ENCODE measurements around the gene BABAM2. TPM values are rescaled to one million over a fixed set of nuclear protein-coding genes. Genes with fewer than 3 reads are reported as not detected.

Gene BABAM2
- total and polyA plus RNA-seq, 2 experiments from 2014 or later, result 31.8 to 83.3 TPM

- no peak for TF ChIP-seq CTCF (IDR thresholded peaks at IDR 0.05; ENCODE audit: low read depth, low read length)
- no peak for DNase-seq (ENCODE audit: low read depth in 1 of 2, low spot score in 1 of 2)
- no peaks in the 10 kb centered on the region for H3K36me3 ChIP-seq
- H3K9me3 ChIP-seq (ENCODE audit: low read depth), result no peaks in the 10 kb centered on the region
- H3K4me1 ChIP-seq (ENCODE audit: low read depth), result no peaks in the 10 kb centered on the region
- no peak overlapping the region for H3K4me3 ChIP-seq
- H3K27ac ChIP-seq, result no peak overlapping the region
- no peaks in the 10 kb centered on the region for H3K27me3 ChIP-seq
Observed at GRCh38 chr2:28318462-28319117, 428.1 kb downstream of the BABAM2 start.

GRCh38 chr2:28319118-28320008 lies 428.8 kb downstream of the BABAM2 start:
- Histone ChIP-seq H3K27ac (no peak overlapping the region), H3K36me3 (no peaks in the 10 kb centered on the region), H3K4me3 (no peak overlapping the region), H3K4me1 (ENCODE audit: low read depth) (no peaks in the 10 kb centered on the region), H3K27me3 (no peaks in the 10 kb centered on the region), H3K9me3 (ENCODE audit: low read depth) (no peaks in the 10 kb centered on the region)
- no peak for DNase-seq (ENCODE audit: low read depth in 1 of 2, low spot score in 1 of 2)
- no peak for TF ChIP-seq CTCF (IDR thresholded peaks at IDR 0.05; ENCODE audit: low read depth, low read length)

DNA sequence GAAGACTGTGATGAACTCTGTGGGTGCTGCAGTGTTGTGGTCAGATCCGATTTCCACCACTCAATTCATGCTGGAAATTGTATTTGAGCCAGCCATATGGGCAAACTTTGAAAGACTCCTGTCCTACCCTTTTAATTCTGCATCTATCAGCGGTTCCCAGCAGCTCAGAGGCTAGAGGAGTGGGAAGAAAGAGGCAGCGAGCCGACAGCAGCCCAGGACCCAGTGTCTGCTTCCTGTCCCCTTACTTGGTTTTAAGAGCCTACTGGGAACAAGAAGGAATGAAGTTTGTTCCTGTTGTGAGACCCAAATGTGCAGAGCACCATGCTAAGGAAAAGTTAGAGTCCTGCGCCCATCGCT lies 429.5 kb downstream of the BABAM2 start:
- Histone ChIP-seq H3K4me1 (ENCODE audit: low read depth) (no peaks in the 10 kb centered on the region), H3K9me3 (ENCODE audit: low read depth) (no peaks in the 10 kb centered on the region), H3K27me3 (no peaks in the 10 kb centered on the region), H3K36me3 (no peaks in the 10 kb centered on the region), H3K27ac (no peak overlapping the region), H3K4me3 (no peak overlapping the region)
- DNase-seq (ENCODE audit: low read depth in 1 of 2, low spot score in 1 of 2), result no peak
- TF ChIP-seq CTCF (IDR thresholded peaks at IDR 0.05; ENCODE audit: low read depth, low read length), result no peak

DNA sequence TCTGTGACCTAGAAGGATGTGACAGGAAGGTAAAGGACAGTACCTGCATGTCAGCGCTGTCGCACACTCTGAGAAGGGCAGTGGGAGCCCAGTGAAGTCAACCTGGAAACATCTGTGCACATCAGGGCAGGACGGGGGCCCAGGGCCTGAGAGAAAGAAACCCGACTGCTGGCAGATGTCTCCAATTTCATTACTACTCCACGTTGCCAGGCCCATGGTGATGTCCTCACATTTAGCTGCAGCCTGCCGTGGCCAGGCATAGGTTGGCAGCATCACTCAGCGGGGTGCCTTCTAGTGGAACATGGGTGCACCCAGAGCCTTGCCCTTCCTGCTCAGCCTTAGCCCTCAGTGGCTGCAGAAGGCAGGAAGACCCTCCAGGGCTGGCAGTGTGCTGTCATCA lies 429.8 kb downstream of the BABAM2 start:
- Histone ChIP-seq H3K9me3 (ENCODE audit: low read depth) (no peaks in the 10 kb centered on the region), H3K4me3 (no peak overlapping the region), H3K27ac (no peak overlapping the region), H3K27me3 (no peaks in the 10 kb centered on the region), H3K4me1 (ENCODE audit: low read depth) (no peaks in the 10 kb centered on the region), H3K36me3 (no peaks in the 10 kb centered on the region)
- DNase-seq (ENCODE audit: low read depth in 1 of 2, low spot score in 1 of 2), result no peak
- TF ChIP-seq CTCF (IDR thresholded peaks at IDR 0.05; ENCODE audit: low read depth, low read length), result no peak

GRCh38 chr2:28321426-28321825 lies 430.9 kb downstream of the BABAM2 start:
- DNase-seq (ENCODE audit: low read depth in 1 of 2, low spot score in 1 of 2), result no peak

More at GRCh38 chr2:28321426-28321825, 430.9 kb downstream of the BABAM2 start:
- Histone ChIP-seq H3K27me3 (no peaks in the 10 kb centered on the region), H3K36me3 (no peaks in the 10 kb centered on the region), H3K9me3 (ENCODE audit: low read depth) (no peaks in the 10 kb centered on the region), H3K4me3 (no peak overlapping the region), H3K27ac (no peak overlapping the region), H3K4me1 (ENCODE audit: low read depth) (no peaks in the 10 kb centered on the region)
- no peak for TF ChIP-seq CTCF (IDR thresholded peaks at IDR 0.05; ENCODE audit: low read depth, low read length)
